Panc1 (cell line): ENCODE measurements around the gene IL1RAPL1. TPM values are rescaled to one million over a fixed set of nuclear protein-coding genes. Genes with fewer than 3 reads are reported as not detected.

Experiments used
- ATAC-seq: fragments of 200-7000 bp; cut with Tn5 transposase; 2 replicates; pipeline ENCODE4 v1.9.1; 2020; ENCODE audit warnings: mild to moderate bottlenecking, moderate library complexity
- BruUV-seq: library from RNA; stranded (reverse); fragments of 400-500 nt; replicated peaks from 2 replicates; lab custom pipeline; 2021; lab: Mats Ljungman, UMichigan
- CTCF ChIA-PET: fragments of 300-600 bp; sonication (Branson Sonifier 250); formaldehyde crosslinking; loops from one replicate; lab custom pipeline; 2022; ENCODE audit warnings: antibody characterized with exemption; lab: Charles Lee
- POLR2A ChIA-PET: fragments of 300-600 bp; sonication (Branson Sonifier 250); formaldehyde crosslinking; loops from one replicate; lab custom pipeline; 2022; ENCODE audit warnings: antibody characterized with exemption; lab: Charles Lee
- DNase-seq: peaks from one replicate; pipeline ENCODE4 v3.0.0-alpha.2; 2010; ENCODE audit warnings: low read depth, low spot score
- H3K27ac ChIP-seq: 2 replicates; pipeline ENCODE4 v1.5.1; 2011; ENCODE audit warnings: mild to moderate bottlenecking, low read length, inconsistent platforms
- H3K27me3 ChIP-seq: fragments of 200-500 bp; sonication (Bioruptor generic); 2 replicates; pipeline ENCODE4 v1.6.0; 2014; ENCODE audit warnings: low read length, inconsistent platforms; ENCODE audit not compliant: control insufficient read depth, insufficient read depth
- H3K36me3 ChIP-seq: fragments of 200-500 bp; sonication (Bioruptor generic); 2 replicates; pipeline ENCODE4 v1.5.1; 2014; ENCODE audit warnings: inconsistent platforms, mild to moderate bottlenecking, low read length, moderate library complexity; ENCODE audit not compliant: control insufficient read depth, insufficient read depth
- H3K4me1 ChIP-seq: 2 replicates; pipeline ENCODE4 v1.5.1; 2011; ENCODE audit warnings: inconsistent platforms, mild to moderate bottlenecking, low read length, moderate library complexity; ENCODE audit not compliant: control insufficient read depth, insufficient read depth
- H3K4me3 ChIP-seq, 2 experiments: 2 replicates each; pipeline ENCODE4 v1.5.1; 2011 to 2012; ENCODE audit warnings: low read depth in 2 of 2, low read length in 2 of 2, mild to moderate bottlenecking in 2 of 2, inconsistent platforms in 1 of 2, moderate library complexity in 1 of 2
- H3K9me3 ChIP-seq: fragments of 200-500 bp; sonication (Bioruptor generic); 2 replicates; pipeline ENCODE4 v1.5.1; 2014; ENCODE audit warnings: low read depth, mild to moderate bottlenecking, inconsistent platforms, low read length, moderate library complexity; ENCODE audit not compliant: control insufficient read depth, insufficient read depth
- POLR2AphosphoS5 ChIP-seq: IDR thresholded peaks from 2 replicates; pipeline ENCODE4 v1.6.1; 2012; ENCODE audit warnings: mild to moderate bottlenecking, low read depth, low read length, moderate library complexity
- SIN3A ChIP-seq: IDR thresholded peaks from 2 replicates; pipeline ENCODE4 v1.6.1; 2012; ENCODE audit warnings: low read depth, mild to moderate bottlenecking, low read length, moderate library complexity, borderline replicate concordance; ENCODE audit not compliant: insufficient read depth
- TCF7L2 ChIP-seq: IDR thresholded peaks from 2 replicates; pipeline ENCODE4 v1.6.1; 2011; ENCODE audit warnings: mild to moderate bottlenecking, low read depth, low read length, inconsistent platforms
- in situ Hi-C: cut with HindIII; loops from 2 replicates; pipeline ENCODE4 v1.10.0; 2016; ENCODE audit warnings: low sequenced_read_pairs, low pct_unique_long_range_greater_than_20kb
- intact Hi-C: fragments of 100-400 bp; cut with micrococcal nuclease; formaldehyde crosslinking; loops from one replicate; pipeline ENCODE4 v1.10.0; 2022; ENCODE audit not compliant: unreplicated experiment
- total RNA-seq: library from RNA; stranded (reverse); gene quantifications from one replicate; pipeline ENCODE4 v1.2.1, GENCODE V29; 2021; ENCODE audit not compliant: unreplicated experiment
- TF ChIP-seq, protein P1 (sequence below): fragments of 450-650 bp; IDR thresholded peaks from 2 replicates; pipeline ENCODE4 v1.5.1; 2017; ENCODE audit warnings: mild to moderate bottlenecking
- TF ChIP-seq, protein P2 (sequence below), 2 experiments: IDR thresholded peaks; 2 replicates each; pipeline ENCODE4 v1.6.1; 2011 to 2012; ENCODE audit warnings: low read depth in 2 of 2, control low read depth in 1 of 2, low read length in 1 of 2, mild to moderate bottlenecking in 1 of 2, moderate library complexity in 1 of 2; ENCODE audit not compliant: insufficient read depth in 1 of 2

The IL1RAPL1 gene
- total RNA-seq, 1 experiment from 2014 or later: 0.59 TPM

DNA sequence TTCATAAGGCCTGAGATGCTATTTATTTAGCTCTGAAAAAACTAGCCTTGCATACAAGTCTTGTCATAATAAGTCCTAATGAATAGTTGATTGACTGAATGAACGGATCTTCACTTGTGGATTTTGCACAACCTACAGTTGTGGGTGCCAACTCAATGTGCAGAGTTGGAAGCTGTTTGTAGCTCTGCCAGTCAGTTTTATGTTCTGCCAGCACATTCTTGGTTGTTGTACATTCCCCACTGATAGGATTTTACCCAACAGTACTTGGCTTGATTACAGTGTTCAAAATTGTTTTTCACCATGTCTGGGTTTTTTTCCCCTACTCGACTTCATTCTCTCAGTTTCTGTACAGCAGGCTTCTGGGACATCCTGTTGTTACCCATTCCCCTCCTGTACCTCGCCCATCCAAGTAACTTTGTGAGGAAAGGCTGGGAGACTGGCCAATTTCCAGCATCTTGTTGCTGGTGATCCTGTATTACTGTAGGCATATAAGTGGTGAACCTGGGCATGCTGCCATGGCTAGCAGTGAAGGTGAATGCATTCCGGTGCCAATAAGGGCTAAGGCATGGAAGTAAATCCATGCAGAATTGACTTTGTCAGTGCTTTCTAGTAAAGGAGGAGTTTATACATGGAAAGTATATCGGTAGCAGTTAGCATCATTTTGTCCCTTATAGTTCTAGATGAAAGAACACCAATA lies 22.8 kb downstream of the IL1RAPL1 start:
- BruUV-seq: no TSS peak
- intact Hi-C loops (no loop called here), in situ Hi-C loops (no loop called here)
- Histone ChIP-seq H3K27ac (no peak overlapping the region), H3K27me3 (no peaks in the 10 kb centered on the region), H3K4me1 (no peaks in the 10 kb centered on the region), H3K36me3 (no peaks in the 10 kb centered on the region), H3K9me3 (no peaks in the 10 kb centered on the region), H3K4me3 (no peak overlapping the region)
- TF ChIP-seq TCF7L2: no peak
- TF ChIP-seq, protein P1, sequence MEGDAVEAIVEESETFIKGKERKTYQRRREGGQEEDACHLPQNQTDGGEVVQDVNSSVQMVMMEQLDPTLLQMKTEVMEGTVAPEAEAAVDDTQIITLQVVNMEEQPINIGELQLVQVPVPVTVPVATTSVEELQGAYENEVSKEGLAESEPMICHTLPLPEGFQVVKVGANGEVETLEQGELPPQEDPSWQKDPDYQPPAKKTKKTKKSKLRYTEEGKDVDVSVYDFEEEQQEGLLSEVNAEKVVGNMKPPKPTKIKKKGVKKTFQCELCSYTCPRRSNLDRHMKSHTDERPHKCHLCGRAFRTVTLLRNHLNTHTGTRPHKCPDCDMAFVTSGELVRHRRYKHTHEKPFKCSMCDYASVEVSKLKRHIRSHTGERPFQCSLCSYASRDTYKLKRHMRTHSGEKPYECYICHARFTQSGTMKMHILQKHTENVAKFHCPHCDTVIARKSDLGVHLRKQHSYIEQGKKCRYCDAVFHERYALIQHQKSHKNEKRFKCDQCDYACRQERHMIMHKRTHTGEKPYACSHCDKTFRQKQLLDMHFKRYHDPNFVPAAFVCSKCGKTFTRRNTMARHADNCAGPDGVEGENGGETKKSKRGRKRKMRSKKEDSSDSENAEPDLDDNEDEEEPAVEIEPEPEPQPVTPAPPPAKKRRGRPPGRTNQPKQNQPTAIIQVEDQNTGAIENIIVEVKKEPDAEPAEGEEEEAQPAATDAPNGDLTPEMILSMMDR: no peak
- TF ChIP-seq, protein P2, sequence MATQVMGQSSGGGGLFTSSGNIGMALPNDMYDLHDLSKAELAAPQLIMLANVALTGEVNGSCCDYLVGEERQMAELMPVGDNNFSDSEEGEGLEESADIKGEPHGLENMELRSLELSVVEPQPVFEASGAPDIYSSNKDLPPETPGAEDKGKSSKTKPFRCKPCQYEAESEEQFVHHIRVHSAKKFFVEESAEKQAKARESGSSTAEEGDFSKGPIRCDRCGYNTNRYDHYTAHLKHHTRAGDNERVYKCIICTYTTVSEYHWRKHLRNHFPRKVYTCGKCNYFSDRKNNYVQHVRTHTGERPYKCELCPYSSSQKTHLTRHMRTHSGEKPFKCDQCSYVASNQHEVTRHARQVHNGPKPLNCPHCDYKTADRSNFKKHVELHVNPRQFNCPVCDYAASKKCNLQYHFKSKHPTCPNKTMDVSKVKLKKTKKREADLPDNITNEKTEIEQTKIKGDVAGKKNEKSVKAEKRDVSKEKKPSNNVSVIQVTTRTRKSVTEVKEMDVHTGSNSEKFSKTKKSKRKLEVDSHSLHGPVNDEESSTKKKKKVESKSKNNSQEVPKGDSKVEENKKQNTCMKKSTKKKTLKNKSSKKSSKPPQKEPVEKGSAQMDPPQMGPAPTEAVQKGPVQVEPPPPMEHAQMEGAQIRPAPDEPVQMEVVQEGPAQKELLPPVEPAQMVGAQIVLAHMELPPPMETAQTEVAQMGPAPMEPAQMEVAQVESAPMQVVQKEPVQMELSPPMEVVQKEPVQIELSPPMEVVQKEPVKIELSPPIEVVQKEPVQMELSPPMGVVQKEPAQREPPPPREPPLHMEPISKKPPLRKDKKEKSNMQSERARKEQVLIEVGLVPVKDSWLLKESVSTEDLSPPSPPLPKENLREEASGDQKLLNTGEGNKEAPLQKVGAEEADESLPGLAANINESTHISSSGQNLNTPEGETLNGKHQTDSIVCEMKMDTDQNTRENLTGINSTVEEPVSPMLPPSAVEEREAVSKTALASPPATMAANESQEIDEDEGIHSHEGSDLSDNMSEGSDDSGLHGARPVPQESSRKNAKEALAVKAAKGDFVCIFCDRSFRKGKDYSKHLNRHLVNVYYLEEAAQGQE (IDR thresholded peaks at IDR 0.05; ENCODE audit: insufficient read depth in 1 of 2, low read depth in 2 of 2, low read length in 1 of 2): no peak
- TF ChIP-seq SIN3A: no peak
- TF ChIP-seq POLR2AphosphoS5: no peak
- no peak for ATAC-seq
- no peak for DNase-seq
- POLR2A ChIA-PET: no interaction called here
- CTCF ChIA-PET: no interaction called here

DNA sequence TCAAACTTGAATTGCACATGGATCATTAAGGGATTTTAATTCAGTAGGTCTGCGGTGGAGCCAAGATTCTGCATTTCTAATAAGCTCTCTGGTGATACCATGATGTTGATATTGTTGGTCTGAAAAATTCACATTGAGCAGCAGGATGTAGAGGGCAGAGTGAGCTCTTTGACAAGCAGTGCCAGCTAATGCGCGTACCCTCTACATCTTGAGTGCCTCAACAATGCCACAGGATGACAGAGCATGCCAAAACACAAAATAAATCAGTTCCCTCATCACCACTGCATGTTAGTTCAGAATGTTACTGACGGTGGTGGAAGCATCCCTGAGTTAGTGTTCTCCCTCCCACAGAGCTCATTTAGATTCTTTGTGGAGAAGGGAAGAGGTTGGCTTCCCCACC lies 23.5 kb downstream of the IL1RAPL1 start:
- BruUV-seq: no TSS peak
- no peaks in the 10 kb centered on the region for H3K36me3 ChIP-seq
- intact Hi-C loops (no loop called here), in situ Hi-C loops (no loop called here)
- POLR2A ChIA-PET: no interaction called here
- DNase-seq: no peak
- no peak overlapping the region for H3K27ac ChIP-seq
- no peaks in the 10 kb centered on the region for H3K9me3 ChIP-seq
- no peak for ATAC-seq
- no peaks in the 10 kb centered on the region for H3K4me1 ChIP-seq
- TF ChIP-seq POLR2AphosphoS5: no peak
- TF ChIP-seq, protein P1: no peak
- TF ChIP-seq SIN3A: no peak
- TF ChIP-seq, protein P2 (IDR thresholded peaks at IDR 0.05; ENCODE audit: insufficient read depth in 1 of 2, low read depth in 2 of 2, low read length in 1 of 2): no peak
- TF ChIP-seq TCF7L2: no peak
- CTCF ChIA-PET: no interaction called here
- no peak overlapping the region for H3K4me3 ChIP-seq
- no peaks in the 10 kb centered on the region for H3K27me3 ChIP-seq
